Lower lobe of right lung (tissue), 2 donors: ENCODE data around the gene COL11A2. TPM values are rescaled to one million over a fixed set of nuclear protein-coding genes. Genes with fewer than 3 reads are reported as not detected.

Experiments
- ATAC-seq, 2 donors: fragments of 200-7000 bp; cut with Tn5 transposase; one replicate each; pipeline ENCODE4 v1.9.1; 2020 to 2022; ENCODE audit warnings: mild to moderate bottlenecking in 2 of 2, moderate library complexity in 2 of 2
- DNase-seq: peaks from one replicate; pipeline ENCODE4 v3.0.0-alpha.2; 2020
- H3K27ac ChIP-seq: fragments of 200-600 bp; one replicate; pipeline ENCODE4 v1.8.0; 2022
- H3K27me3 ChIP-seq: fragments of 200-600 bp; one replicate; pipeline ENCODE4 v1.8.0; 2022; ENCODE audit warnings: low read depth
- H3K36me3 ChIP-seq: fragments of 200-600 bp; one replicate; pipeline ENCODE4 v1.8.0; 2022; ENCODE audit warnings: mild to moderate bottlenecking
- H3K4me1 ChIP-seq: fragments of 200-600 bp; one replicate; pipeline ENCODE4 v1.8.0; 2022
- H3K4me3 ChIP-seq: fragments of 200-600 bp; one replicate; pipeline ENCODE4 v1.8.0; 2022; ENCODE audit warnings: mild to moderate bottlenecking
- H3K9me3 ChIP-seq: fragments of 200-600 bp; one replicate; pipeline ENCODE4 v1.8.0; 2022
- CTCF ChIP-seq: fragments of 200-600 bp; IDR thresholded peaks from one replicate; pipeline ENCODE4 v1.8.0; 2022; ENCODE audit warnings: antibody characterized with exemption, mild to moderate bottlenecking
- intact Hi-C: fragments of 100-400 bp; cut with DNase I; formaldehyde crosslinking; loops from one replicate; pipeline ENCODE4 v1.11.0; 2022
- total RNA-seq: library from RNA; stranded (reverse); fragmentation: NEBNext Ultra II Directional; extraction: Animal tissue kit (Norgen Biotek cat#: 25700); gene quantifications from one replicate; pipeline ENCODE4 v1.2.1, GENCODE V29; 2021
- donor health status: DM: no; HTN: yes; CAD: no; lungs with severe emphysema.

The COL11A2 gene
- total RNA-seq, 1 donor from 2014 or later: 0.77 TPM

GRCh38 chr6:33201935-33202334, 9.7 kb upstream of the COL11A2 start:
- H3K4me1 ChIP-seq: peaks cover 68% of the 10 kb centered on the region
- H3K27ac ChIP-seq: peak overlapping the region; percentile 95
- H3K36me3 ChIP-seq: peaks cover 26% of the 10 kb centered on the region
- H3K9me3 ChIP-seq: no peaks in the 10 kb centered on the region
- no peak for ATAC-seq
- intact Hi-C loops: no loop called here
- no peaks in the 10 kb centered on the region for H3K27me3 ChIP-seq
- peak overlapping the region; percentile 88 for H3K4me3 ChIP-seq
- no peak for TF ChIP-seq CTCF
- DNase-seq: no peak

DNA sequence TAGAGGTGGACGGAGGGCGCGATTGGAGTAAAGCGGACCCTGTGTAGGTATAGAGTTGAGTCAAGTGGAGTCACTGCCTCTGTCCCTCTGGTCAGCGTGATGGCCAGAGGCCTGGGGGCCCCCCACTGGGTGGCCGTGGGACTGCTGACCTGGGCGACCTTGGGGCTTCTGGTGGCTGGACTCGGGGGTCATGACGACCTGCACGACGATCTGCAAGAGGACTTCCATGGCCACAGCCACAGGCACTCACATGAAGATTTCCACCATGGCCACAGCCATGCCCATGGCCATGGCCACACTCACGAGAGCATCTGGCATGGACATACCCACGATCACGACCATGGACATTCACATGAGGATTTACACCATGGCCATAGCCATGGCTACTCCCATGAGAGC, 8.9 kb upstream of the COL11A2 start:
- H3K4me3 ChIP-seq: peak overlapping the region; percentile 88
- no peak for TF ChIP-seq CTCF
- no peaks in the 10 kb centered on the region for H3K9me3 ChIP-seq
- DNase-seq: no peak
- intact Hi-C loops: no loop called here
- peaks cover 68% of the 10 kb centered on the region for H3K4me1 ChIP-seq
- H3K27me3 ChIP-seq: no peaks in the 10 kb centered on the region
- peak in 1 of 2 donors; percentile 0 for ATAC-seq
- peaks cover 34% of the 10 kb centered on the region for H3K36me3 ChIP-seq
- peak overlapping the region; percentile 95 for H3K27ac ChIP-seq

- intact Hi-C loops: no loop called here
- DNase-seq: peak; percentile 99
Observed at GRCh38 chr6:33200219-33201146, 8.2 kb upstream of the COL11A2 start, which contains the start of the genes RXRB and SLC39A7. Gene RXRB, minus strand, starts transcription at chr6:33200665. Its CDS starts 189 bp downstream, at chr6:33200476. Gene SLC39A7, plus strand, starts transcription at chr6:33200867. Its CDS starts 379 bp downstream, at chr6:33201246.

GRCh38 chr6:33199687-33200218, 7.5 kb upstream of the COL11A2 start:
- H3K4me1 ChIP-seq: peaks cover 59% of the 10 kb centered on the region
- H3K27me3 ChIP-seq: no peaks in the 10 kb centered on the region
- no peaks in the 10 kb centered on the region for H3K9me3 ChIP-seq
- TF ChIP-seq CTCF: no peak
- peaks cover 48% of the 10 kb centered on the region for H3K36me3 ChIP-seq
- intact Hi-C loops: no loop called here
- peak overlapping the region; percentile 88 for H3K4me3 ChIP-seq
- peak overlapping the region; percentile 95 for H3K27ac ChIP-seq
- ATAC-seq (peak; percentile 68), DNase-seq (no peak)

More at GRCh38 chr6:33200219-33201146, 8.2 kb upstream of the COL11A2 start, which contains the start of the genes RXRB and SLC39A7:
- Histone ChIP-seq H3K36me3 (peaks cover 41% of the 10 kb centered on the region), H3K9me3 (no peaks in the 10 kb centered on the region), H3K27me3 (no peaks in the 10 kb centered on the region), H3K27ac (peak within 1 kb of the TSS; percentile 95), H3K4me1 (peaks cover 66% of the 10 kb centered on the region), H3K4me3 (peak within 1 kb of the TSS; percentile 88)
- TF ChIP-seq CTCF: no peak
- ATAC-seq: peak; percentile 89 to 92

DNA sequence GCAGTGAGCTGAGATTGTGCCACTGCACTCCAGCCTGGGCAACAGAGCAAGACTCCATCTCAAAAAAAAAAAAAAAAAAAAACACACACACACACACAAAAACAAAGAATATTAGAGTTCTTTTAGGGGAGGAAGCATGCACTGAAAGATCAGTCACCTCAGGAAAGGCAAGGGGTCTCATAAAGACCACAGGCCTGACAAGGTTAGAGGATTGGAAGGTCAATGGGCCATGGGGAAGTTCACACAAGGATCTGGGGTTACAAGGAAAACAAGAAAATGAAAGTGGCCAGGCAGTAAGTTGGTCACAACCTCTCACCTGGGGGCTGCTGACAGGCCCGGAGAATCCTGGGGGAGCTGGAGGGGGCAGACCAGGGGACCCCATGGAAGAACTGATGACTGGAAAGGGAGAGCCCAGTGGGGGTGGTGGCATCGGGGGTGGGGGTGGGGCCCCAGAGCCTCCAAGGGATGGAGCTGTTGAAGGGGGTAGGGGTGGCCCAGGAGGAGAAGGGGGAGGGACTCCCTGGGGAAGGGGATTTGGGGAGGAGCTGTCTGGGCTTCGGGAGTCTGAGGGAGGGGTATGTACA, 6.7 kb upstream of the COL11A2 start:
- Histone ChIP-seq H3K9me3 (no peaks in the 10 kb centered on the region), H3K4me1 (peaks cover 53% of the 10 kb centered on the region), H3K27me3 (no peaks in the 10 kb centered on the region), H3K36me3 (peaks cover 56% of the 10 kb centered on the region), H3K4me3 (peak overlapping the region; percentile 88), H3K27ac (peak overlapping the region; percentile 95)
- ATAC-seq (no peak), DNase-seq (no peak)
- no peak for TF ChIP-seq CTCF
- intact Hi-C loops: no loop called here
